ENCODE results near the gene ATP2C2.

DNA sequence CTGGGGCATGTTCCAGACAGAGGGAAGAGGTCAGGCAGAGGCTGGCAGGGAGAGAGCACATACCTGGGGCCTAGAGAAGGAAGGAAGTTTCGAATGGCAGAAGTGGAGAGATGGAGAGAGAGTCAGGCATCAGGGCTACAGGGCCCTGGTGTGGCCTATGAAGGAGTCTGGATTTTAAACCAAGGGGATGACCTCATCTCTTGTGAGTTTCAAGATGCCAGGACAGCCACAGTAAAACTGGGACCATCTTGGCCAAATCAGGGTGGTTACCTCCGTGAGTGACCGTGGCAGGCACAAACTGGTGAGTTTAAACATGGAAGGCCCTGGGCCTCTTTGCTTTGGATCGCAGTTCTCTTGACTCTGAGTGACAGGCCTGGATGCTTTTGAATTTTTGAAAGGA is 7.6 kb upstream of the ATP2C2 start:
- TF ChIP-seq, protein P1, sequence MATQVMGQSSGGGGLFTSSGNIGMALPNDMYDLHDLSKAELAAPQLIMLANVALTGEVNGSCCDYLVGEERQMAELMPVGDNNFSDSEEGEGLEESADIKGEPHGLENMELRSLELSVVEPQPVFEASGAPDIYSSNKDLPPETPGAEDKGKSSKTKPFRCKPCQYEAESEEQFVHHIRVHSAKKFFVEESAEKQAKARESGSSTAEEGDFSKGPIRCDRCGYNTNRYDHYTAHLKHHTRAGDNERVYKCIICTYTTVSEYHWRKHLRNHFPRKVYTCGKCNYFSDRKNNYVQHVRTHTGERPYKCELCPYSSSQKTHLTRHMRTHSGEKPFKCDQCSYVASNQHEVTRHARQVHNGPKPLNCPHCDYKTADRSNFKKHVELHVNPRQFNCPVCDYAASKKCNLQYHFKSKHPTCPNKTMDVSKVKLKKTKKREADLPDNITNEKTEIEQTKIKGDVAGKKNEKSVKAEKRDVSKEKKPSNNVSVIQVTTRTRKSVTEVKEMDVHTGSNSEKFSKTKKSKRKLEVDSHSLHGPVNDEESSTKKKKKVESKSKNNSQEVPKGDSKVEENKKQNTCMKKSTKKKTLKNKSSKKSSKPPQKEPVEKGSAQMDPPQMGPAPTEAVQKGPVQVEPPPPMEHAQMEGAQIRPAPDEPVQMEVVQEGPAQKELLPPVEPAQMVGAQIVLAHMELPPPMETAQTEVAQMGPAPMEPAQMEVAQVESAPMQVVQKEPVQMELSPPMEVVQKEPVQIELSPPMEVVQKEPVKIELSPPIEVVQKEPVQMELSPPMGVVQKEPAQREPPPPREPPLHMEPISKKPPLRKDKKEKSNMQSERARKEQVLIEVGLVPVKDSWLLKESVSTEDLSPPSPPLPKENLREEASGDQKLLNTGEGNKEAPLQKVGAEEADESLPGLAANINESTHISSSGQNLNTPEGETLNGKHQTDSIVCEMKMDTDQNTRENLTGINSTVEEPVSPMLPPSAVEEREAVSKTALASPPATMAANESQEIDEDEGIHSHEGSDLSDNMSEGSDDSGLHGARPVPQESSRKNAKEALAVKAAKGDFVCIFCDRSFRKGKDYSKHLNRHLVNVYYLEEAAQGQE (IDR thresholded peaks at IDR 0.05; ENCODE audit: unreplicated experiment) = no peak
- TF ChIP-seq, protein P2, sequence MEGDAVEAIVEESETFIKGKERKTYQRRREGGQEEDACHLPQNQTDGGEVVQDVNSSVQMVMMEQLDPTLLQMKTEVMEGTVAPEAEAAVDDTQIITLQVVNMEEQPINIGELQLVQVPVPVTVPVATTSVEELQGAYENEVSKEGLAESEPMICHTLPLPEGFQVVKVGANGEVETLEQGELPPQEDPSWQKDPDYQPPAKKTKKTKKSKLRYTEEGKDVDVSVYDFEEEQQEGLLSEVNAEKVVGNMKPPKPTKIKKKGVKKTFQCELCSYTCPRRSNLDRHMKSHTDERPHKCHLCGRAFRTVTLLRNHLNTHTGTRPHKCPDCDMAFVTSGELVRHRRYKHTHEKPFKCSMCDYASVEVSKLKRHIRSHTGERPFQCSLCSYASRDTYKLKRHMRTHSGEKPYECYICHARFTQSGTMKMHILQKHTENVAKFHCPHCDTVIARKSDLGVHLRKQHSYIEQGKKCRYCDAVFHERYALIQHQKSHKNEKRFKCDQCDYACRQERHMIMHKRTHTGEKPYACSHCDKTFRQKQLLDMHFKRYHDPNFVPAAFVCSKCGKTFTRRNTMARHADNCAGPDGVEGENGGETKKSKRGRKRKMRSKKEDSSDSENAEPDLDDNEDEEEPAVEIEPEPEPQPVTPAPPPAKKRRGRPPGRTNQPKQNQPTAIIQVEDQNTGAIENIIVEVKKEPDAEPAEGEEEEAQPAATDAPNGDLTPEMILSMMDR (conservative IDR thresholded peaks at IDR 0.05; ENCODE audit: low read depth in 2 of 2) = no peak
- TF ChIP-seq EZH2phosphoT487 (IDR thresholded peaks at IDR 0.05; ENCODE audit: unreplicated experiment) (no peak), POLR2AphosphoS5 (IDR thresholded peaks at IDR 0.05; ENCODE audit: low read depth) (no peak), CREB1 (CRISPR knock-in tag; IDR thresholded peaks at IDR 0.05; ENCODE audit: low read depth) (no peak), EZH2 (IDR thresholded peaks at IDR 0.05; ENCODE audit: low read depth, unreplicated experiment) (no peak), JUNB (IDR thresholded peaks at IDR 0.05; ENCODE audit: unreplicated experiment) (no peak), ZNF114 (CRISPR knock-in tag; IDR thresholded peaks at IDR 0.05) (no peak), NANOG (IDR thresholded peaks at IDR 0.05; ENCODE audit: borderline replicate concordance) (no peak), STAT1 (IDR thresholded peaks at IDR 0.05; ENCODE audit: unreplicated experiment) (no peak), ZNF331 (CRISPR knock-in tag; IDR thresholded peaks at IDR 0.05; ENCODE audit: low read depth) (no peak)
- TF ChIP-seq, protein P3, sequence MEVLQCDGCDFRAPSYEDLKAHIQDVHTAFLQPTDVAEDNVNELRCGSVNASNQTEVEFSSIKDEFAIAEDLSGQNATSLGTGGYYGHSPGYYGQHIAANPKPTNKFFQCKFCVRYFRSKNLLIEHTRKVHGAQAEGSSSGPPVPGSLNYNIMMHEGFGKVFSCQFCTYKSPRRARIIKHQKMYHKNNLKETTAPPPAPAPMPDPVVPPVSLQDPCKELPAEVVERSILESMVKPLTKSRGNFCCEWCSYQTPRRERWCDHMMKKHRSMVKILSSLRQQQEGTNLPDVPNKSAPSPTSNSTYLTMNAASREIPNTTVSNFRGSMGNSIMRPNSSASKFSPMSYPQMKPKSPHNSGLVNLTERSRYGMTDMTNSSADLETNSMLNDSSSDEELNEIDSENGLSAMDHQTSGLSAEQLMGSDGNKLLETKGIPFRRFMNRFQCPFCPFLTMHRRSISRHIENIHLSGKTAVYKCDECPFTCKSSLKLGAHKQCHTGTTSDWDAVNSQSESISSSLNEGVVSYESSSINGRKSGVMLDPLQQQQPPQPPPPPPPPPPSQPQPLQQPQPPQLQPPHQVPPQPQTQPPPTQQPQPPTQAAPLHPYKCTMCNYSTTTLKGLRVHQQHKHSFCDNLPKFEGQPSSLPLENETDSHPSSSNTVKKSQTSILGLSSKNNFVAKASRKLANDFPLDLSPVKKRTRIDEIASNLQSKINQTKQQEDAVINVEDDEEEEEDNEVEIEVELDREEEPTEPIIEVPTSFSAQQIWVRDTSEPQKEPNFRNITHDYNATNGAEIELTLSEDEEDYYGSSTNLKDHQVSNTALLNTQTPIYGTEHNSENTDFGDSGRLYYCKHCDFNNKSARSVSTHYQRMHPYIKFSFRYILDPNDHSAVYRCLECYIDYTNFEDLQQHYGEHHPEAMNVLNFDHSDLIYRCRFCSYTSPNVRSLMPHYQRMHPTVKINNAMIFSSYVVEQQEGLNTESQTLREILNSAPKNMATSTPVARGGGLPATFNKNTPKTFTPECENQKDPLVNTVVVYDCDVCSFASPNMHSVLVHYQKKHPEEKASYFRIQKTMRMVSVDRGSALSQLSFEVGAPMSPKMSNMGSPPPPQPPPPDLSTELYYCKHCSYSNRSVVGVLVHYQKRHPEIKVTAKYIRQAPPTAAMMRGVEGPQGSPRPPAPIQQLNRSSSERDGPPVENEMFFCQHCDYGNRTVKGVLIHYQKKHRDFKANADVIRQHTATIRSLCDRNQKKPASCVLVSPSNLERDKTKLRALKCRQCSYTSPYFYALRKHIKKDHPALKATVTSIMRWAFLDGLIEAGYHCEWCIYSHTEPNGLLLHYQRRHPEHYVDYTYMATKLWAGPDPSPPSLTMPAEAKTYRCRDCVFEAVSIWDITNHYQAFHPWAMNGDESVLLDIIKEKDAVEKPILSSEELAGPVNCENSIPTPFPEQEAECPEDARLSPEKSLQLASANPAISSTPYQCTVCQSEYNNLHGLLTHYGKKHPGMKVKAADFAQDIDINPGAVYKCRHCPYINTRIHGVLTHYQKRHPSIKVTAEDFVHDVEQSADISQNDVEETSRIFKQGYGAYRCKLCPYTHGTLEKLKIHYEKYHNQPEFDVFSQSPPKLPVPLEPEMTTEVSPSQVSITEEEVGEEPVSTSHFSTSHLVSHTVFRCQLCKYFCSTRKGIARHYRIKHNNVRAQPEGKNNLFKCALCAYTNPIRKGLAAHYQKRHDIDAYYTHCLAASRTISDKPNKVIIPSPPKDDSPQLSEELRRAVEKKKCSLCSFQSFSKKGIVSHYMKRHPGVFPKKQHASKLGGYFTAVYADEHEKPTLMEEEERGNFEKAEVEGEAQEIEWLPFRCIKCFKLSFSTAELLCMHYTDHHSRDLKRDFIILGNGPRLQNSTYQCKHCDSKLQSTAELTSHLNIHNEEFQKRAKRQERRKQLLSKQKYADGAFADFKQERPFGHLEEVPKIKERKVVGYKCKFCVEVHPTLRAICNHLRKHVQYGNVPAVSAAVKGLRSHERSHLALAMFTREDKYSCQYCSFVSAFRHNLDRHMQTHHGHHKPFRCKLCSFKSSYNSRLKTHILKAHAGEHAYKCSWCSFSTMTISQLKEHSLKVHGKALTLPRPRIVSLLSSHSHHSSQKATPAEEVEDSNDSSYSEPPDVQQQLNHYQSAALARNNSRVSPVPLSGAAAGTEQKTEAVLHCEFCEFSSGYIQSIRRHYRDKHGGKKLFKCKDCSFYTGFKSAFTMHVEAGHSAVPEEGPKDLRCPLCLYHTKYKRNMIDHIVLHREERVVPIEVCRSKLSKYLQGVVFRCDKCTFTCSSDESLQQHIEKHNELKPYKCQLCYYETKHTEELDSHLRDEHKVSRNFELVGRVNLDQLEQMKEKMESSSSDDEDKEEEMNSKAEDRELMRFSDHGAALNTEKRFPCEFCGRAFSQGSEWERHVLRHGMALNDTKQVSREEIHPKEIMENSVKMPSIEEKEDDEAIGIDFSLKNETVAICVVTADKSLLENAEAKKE (CRISPR knock-in tag; IDR thresholded peaks at IDR 0.05) = no peak
- TF ChIP-seq, protein P4, sequence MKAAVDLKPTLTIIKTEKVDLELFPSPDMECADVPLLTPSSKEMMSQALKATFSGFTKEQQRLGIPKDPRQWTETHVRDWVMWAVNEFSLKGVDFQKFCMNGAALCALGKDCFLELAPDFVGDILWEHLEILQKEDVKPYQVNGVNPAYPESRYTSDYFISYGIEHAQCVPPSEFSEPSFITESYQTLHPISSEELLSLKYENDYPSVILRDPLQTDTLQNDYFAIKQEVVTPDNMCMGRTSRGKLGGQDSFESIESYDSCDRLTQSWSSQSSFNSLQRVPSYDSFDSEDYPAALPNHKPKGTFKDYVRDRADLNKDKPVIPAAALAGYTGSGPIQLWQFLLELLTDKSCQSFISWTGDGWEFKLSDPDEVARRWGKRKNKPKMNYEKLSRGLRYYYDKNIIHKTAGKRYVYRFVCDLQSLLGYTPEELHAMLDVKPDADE (IDR thresholded peaks at IDR 0.05) = no peak
